C4-2B (cell line): Measurements from ENCODE around the gene SNRNP48.

ENCODE experiments used
- ZFX ChIP-seq: fragments of 450-650 bp; IDR thresholded peaks from 2 replicates; pipeline ENCODE4 v1.6.1; 2017
- TF ChIP-seq, protein P1 (sequence below): fragments of 450-650 bp; conservative IDR thresholded peaks from 2 replicates; pipeline ENCODE4 v1.5.1; 2017; ENCODE audit warnings: mild to moderate bottlenecking

DNA sequence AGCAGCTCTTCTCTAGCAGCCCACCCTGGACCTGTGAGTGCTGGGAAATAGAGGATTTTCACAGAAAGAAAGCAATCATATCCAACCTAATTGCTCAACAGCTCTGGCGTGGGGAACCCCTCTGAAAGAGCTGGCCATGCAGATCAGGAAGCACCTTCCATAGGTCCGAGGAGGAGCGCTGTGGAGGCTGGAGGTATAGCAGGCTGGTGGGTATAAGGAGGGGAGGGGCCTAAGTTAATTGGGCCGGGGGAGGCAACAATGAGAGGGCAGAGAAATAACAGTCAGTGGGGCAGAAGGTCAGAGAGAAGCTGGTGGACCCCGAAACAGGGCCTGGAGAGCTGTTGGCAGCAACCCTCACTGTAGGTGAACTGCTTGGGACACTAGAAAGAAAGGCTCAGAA, 40.8 kb downstream of the SNRNP48 start:
- TF ChIP-seq, protein P1, sequence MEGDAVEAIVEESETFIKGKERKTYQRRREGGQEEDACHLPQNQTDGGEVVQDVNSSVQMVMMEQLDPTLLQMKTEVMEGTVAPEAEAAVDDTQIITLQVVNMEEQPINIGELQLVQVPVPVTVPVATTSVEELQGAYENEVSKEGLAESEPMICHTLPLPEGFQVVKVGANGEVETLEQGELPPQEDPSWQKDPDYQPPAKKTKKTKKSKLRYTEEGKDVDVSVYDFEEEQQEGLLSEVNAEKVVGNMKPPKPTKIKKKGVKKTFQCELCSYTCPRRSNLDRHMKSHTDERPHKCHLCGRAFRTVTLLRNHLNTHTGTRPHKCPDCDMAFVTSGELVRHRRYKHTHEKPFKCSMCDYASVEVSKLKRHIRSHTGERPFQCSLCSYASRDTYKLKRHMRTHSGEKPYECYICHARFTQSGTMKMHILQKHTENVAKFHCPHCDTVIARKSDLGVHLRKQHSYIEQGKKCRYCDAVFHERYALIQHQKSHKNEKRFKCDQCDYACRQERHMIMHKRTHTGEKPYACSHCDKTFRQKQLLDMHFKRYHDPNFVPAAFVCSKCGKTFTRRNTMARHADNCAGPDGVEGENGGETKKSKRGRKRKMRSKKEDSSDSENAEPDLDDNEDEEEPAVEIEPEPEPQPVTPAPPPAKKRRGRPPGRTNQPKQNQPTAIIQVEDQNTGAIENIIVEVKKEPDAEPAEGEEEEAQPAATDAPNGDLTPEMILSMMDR: no peak
- no peak for TF ChIP-seq ZFX
